PC-9 (cell line): ENCODE results near the gene TAGAP. TPM values are rescaled to one million over a fixed set of nuclear protein-coding genes. Genes with fewer than 3 reads are reported as not detected.

Source experiments
- BruUV-seq: library from RNA; stranded (reverse); fragments of 400-500 nt; replicated peaks from 2 replicates; lab custom pipeline; 2021; lab: Mats Ljungman, UMichigan
- CTCF ChIA-PET: fragments of 300-600 bp; sonication (Branson Sonifier 250); formaldehyde crosslinking; loops from one replicate; lab custom pipeline; 2022; ENCODE audit warnings: antibody characterized with exemption; lab: Charles Lee
- POLR2A ChIA-PET: fragments of 300-600 bp; sonication (Branson Sonifier 250); formaldehyde crosslinking; loops from one replicate; lab custom pipeline; 2022; ENCODE audit warnings: antibody characterized with exemption; ENCODE audit not compliant: unreplicated experiment; lab: Charles Lee
- DNase-seq, 2 experiments: peaks; one replicate each; pipeline versions ENCODE4 v3.0.0 to v3.0.0-alpha.2; 2015 to 2022; ENCODE audit warnings: mixed read lengths in 1 of 2
- H2AFZ ChIP-seq: fragments of 200-600 bp; sonication (generic); 2 replicates; pipeline ENCODE4 v1.8.1; 2017; ENCODE audit warnings: antibody characterized with exemption
- H3F3A ChIP-seq: fragments of 200-600 bp; sonication (generic); 2 replicates; pipeline ENCODE4 v1.8.1; 2017; ENCODE audit warnings: antibody characterized with exemption, mild to moderate bottlenecking, low read depth; ENCODE audit not compliant: insufficient read depth
- H3K27ac ChIP-seq: fragments of 200-600 bp; sonication (generic); 2 replicates; pipeline ENCODE4 v1.6.1; 2016; ENCODE audit warnings: mixed run types
- H3K27me3 ChIP-seq: fragments of 200-600 bp; sonication (generic); 2 replicates; pipeline ENCODE4 v1.6.1; 2016; ENCODE audit warnings: low read depth, mixed run types; ENCODE audit not compliant: insufficient read depth
- H3K36me3 ChIP-seq: fragments of 200-600 bp; sonication (generic); 2 replicates; pipeline ENCODE4 v1.6.1; 2016; ENCODE audit warnings: low read depth, mixed run types
- H3K4me1 ChIP-seq: fragments of 200-600 bp; sonication (generic); replicated peaks from 2 replicates; pipeline ENCODE4 v1.6.1; 2016; ENCODE audit warnings: mixed run types; ENCODE audit not compliant: insufficient read depth
- H3K4me2 ChIP-seq: fragments of 200-600 bp; sonication (generic); 2 replicates; pipeline ENCODE4 v1.6.1; 2017; ENCODE audit warnings: mixed run types
- H3K4me3 ChIP-seq: fragments of 200-600 bp; sonication (generic); 2 replicates; pipeline ENCODE4 v1.6.1; 2016; ENCODE audit warnings: mixed run types
- H3K79me2 ChIP-seq: fragments of 200-600 bp; sonication (generic); 2 replicates; pipeline ENCODE4 v1.6.1; 2017; ENCODE audit warnings: low read depth, mixed run types
- H3K9me2 ChIP-seq: fragments of 200-600 bp; sonication (generic); 2 replicates; pipeline ENCODE4 v1.8.1; 2017; ENCODE audit warnings: mild to moderate bottlenecking; ENCODE audit not compliant: insufficient read depth
- H3K9me3 ChIP-seq: fragments of 200-600 bp; sonication (generic); 2 replicates; pipeline ENCODE4 v1.8.1; 2016; ENCODE audit warnings: low read depth; ENCODE audit not compliant: insufficient read depth
- H4K20me1 ChIP-seq: fragments of 200-600 bp; sonication (generic); 2 replicates; pipeline ENCODE4 v1.8.1; 2017; ENCODE audit not compliant: insufficient read depth
- CTCF ChIP-seq: fragments of 200-600 bp; sonication (generic); conservative IDR thresholded peaks from 2 replicates; pipeline ENCODE4 v1.6.1; 2017; ENCODE audit warnings: mixed run types, antibody characterized with exemption, mild to moderate bottlenecking, moderate library complexity
- EZH2 ChIP-seq: fragments of 200-600 bp; sonication (generic); IDR thresholded peaks from 2 replicates; pipeline ENCODE4 v1.8.0; 2017; ENCODE audit warnings: antibody characterized with exemption, low read depth
- intact Hi-C: fragments of 100-400 bp; cut with micrococcal nuclease; formaldehyde crosslinking; loops from one replicate; pipeline ENCODE4 v1.10.0; 2022; ENCODE audit not compliant: unreplicated experiment
- total RNA-seq: library from RNA; stranded (reverse); gene quantifications from 2 replicates; pipeline ENCODE4 v1.2.3, GENCODE V29; 2021

TAGAP gene
- total RNA-seq, 1 experiment from 2014 or later, result not detected

GRCh38 chr6:159063549-159063948 is 18.8 kb upstream of the TAGAP start:
- intact Hi-C loops, result no loop called here
- H3K4me2 ChIP-seq, result no peak overlapping the region
- POLR2A ChIA-PET, result no interaction called here
- no peaks in the 10 kb centered on the region for H3K36me3 ChIP-seq
- no peaks in the 10 kb centered on the region for H3K79me2 ChIP-seq
- H3F3A ChIP-seq, result no peaks in the 10 kb centered on the region
- H3K9me3 ChIP-seq, result no peaks in the 10 kb centered on the region; the same call in 1 of the 2 replicates
- TF ChIP-seq CTCF (no peak), EZH2 (no peak)
- no peak overlapping the region for H3K4me3 ChIP-seq
- H2AFZ ChIP-seq, result no peak overlapping the region
- H3K4me1 ChIP-seq, result no peaks in the 10 kb centered on the region
- no peaks in the 10 kb centered on the region for H4K20me1 ChIP-seq
- DNase-seq, result no peak
- H3K27me3 ChIP-seq, result peaks cover 72% of the 10 kb centered on the region
- BruUV-seq, result no TSS peak
- H3K27ac ChIP-seq, result no peak overlapping the region
- no peaks in the 10 kb centered on the region; the same call in 1 of the 2 replicates for H3K9me2 ChIP-seq
- CTCF ChIA-PET, result no interaction called here

- H3K27me3 ChIP-seq, result peaks cover 72% of the 10 kb centered on the region
- POLR2A ChIA-PET, result no interaction called here
- H3K4me3 ChIP-seq, result no peak overlapping the region
- no peaks in the 10 kb centered on the region for H3K36me3 ChIP-seq
- no peaks in the 10 kb centered on the region for H4K20me1 ChIP-seq
- H3F3A ChIP-seq, result no peaks in the 10 kb centered on the region
- no peaks in the 10 kb centered on the region for H3K4me1 ChIP-seq
- no peaks in the 10 kb centered on the region for H3K79me2 ChIP-seq
- no peak overlapping the region for H3K27ac ChIP-seq
- H3K9me3 ChIP-seq, result no peaks in the 10 kb centered on the region; the same call in 1 of the 2 replicates
- H2AFZ ChIP-seq, result no peak overlapping the region
- H3K9me2 ChIP-seq, result no peaks in the 10 kb centered on the region; the same call in 1 of the 2 replicates
- TF ChIP-seq EZH2 (no peak), CTCF (no peak)
- CTCF ChIA-PET, result no interaction called here
- H3K4me2 ChIP-seq, result no peak overlapping the region
- no peak for DNase-seq
- BruUV-seq, result no TSS peak
- intact Hi-C loops, result no loop called here
These were observed 18.2 kb upstream of the TAGAP start for GRCh38 chr6:159062976-159063375.

GRCh38 chr6:159062564-159062945 is 17.8 kb upstream of the TAGAP start:
- no peaks in the 10 kb centered on the region for H3K79me2 ChIP-seq
- POLR2A ChIA-PET, result no interaction called here
- no peaks in the 10 kb centered on the region for H3K4me1 ChIP-seq
- H3K9me2 ChIP-seq, result no peaks in the 10 kb centered on the region; the same call in 1 of the 2 replicates
- H3K27ac ChIP-seq, result no peak overlapping the region
- DNase-seq, result no peak
- CTCF ChIA-PET, result no interaction called here
- peaks cover 72% of the 10 kb centered on the region for H3K27me3 ChIP-seq
- H3K4me3 ChIP-seq, result no peak overlapping the region
- no peaks in the 10 kb centered on the region for H3K36me3 ChIP-seq
- H3K9me3 ChIP-seq, result no peaks in the 10 kb centered on the region; the same call in 1 of the 2 replicates
- H3K4me2 ChIP-seq, result no peak overlapping the region
- H4K20me1 ChIP-seq, result no peaks in the 10 kb centered on the region
- no TSS peak for BruUV-seq
- intact Hi-C loops, result no loop called here
- TF ChIP-seq CTCF, result no peak
- no peak for TF ChIP-seq EZH2
- no peak overlapping the region for H2AFZ ChIP-seq
- H3F3A ChIP-seq, result no peaks in the 10 kb centered on the region
